A172 (cell line): ENCODE data around the gene SLC9A5. TPM values are rescaled to one million over a fixed set of nuclear protein-coding genes. Genes with fewer than 3 reads are reported as not detected.
A peak's percentile ranks its signal among the peaks of the same experiment; 100 is the strongest.

Source experiments
- DNase-seq: peaks from one replicate; pipeline ENCODE4 v3.0.0-alpha.2; 2015; ENCODE audit warnings: low spot score
- total RNA-seq: library from RNA; depleted of rRNA; stranded (reverse); fragments of >200 nt; shearing (Covaris generic); gene quantifications from 2 replicates; pipeline ENCODE4 v1.2.3, GENCODE V29; 2014; rRNA removed

The SLC9A5 gene
- total RNA-seq, 1 experiment from 2014 or later = 0.03 TPM

DNA sequence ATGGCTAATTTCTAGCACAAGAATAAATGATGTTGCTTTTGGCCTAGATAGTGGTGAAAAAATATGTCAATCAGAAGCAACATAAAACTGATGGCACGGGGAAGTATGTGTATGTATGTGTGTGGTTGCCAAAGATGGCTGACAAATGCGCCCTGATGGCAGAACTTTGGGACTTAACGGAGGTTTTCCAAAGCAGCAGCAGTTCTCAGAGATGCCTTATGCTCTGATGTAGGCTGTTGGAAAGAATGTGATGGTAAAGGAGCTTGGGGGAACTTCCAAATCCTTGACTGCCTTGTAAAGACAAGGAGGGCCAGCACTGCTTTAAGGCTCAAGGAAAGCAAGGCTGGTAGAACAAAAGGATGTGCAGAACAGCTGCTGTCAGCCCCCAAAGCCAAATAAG lies 61.8 kb downstream of the SLC9A5 start:
- no peak for DNase-seq

DNA sequence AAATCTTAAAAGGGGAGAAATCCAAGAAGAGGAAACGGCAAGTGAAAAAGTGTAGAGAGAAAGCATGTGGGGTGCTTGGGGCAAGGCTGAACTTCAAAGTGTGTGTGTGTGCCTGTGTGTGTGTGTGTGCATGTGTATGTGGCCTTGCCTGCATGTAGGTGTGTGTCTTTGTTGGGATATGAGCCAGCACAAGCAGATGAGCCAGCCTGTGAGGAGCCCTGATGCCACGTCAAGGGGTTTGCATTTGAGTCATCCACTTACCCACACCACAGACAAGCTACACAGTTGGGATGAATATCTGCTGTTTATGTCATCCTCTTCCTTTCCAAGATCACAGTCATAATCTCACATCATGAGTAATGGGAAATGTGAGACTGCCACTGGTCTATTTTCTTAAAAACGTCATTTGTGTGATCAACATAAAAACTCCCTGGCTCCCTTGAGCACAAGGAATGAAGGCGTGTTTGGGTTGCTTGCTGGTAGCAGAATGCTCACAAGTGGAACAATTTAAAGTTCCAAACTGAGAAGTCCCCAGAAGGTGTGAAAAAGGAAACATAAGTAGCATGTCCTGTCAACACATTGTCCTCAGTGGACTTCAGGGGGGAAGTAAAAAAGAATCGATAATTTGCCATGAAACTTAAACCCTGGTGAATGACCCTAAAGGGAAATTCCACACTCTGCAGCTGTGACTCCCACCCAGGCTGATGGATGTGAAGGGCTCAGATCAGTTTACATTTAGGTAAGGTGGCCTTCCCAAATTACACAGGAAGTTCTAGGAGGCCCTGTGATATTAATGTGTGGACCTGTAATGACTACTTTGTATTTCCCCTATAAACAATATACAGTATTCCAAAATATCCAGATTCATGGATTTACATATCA lies 63.1 kb downstream of the SLC9A5 start:
- peak; percentile 99 for DNase-seq

DNA sequence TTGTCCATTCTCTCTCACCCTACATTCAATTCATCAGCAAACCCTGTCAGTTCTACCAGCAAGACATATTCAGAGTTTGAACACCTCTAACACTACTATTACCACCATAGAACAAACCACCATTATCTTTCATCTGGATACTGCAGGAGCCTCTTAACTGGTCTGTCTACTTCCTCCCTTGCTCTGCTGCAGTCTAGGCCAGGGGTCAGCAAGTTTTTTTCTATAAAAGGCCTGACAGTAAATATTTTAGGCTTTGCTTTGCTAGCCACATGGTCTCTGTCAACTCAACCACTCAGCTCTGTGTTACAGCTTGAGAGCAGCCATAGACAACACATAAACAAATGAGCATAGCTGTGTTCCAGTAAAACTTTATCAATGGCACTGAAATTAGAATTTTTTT lies 63.9 kb downstream of the SLC9A5 start:
- DNase-seq = no peak

DNA sequence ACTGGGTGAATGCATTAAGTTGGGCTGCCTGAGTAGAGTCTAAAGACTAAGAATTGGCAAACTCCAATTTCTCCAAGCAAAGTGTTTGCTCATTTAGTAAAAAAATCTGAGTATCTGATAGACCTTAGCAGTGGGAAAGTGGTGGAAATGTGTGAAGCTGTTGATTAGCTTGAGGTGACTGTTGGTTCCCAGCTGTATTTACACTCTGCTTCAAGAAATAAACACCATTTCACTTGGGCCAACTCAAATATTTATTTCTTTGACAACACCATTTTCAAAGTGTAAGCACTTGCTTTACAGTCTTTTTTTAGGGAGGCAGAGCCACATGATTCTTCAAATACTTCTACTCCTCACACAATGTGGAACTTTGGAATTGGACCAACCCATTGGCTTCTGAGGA lies 69.1 kb downstream of the SLC9A5 start:
- DNase-seq = no peak

Other genes starting within 250 kb of the SLC9A5 start
- 72.3 and 89.4 TPM in 2 replicates for gene CBFB, start 219.8 kb upstream of the SLC9A5 start, total RNA-seq
- 21.7 and 26.4 TPM in 2 replicates for gene PHAF1, start 139.0 kb upstream of the SLC9A5 start, total RNA-seq
- gene B3GNT9, start 98.0 kb upstream of the SLC9A5 start, total RNA-seq = 63.0 and 65.1 TPM in 2 replicates
- gene TRADD, start 89.1 kb upstream of the SLC9A5 start, total RNA-seq = 28.9 and 36.1 TPM in 2 replicates
- 7.3 and 9.0 TPM in 2 replicates for gene FBXL8, start 89.0 kb upstream of the SLC9A5 start, total RNA-seq
- 5.8 and 10.9 TPM in 2 replicates for gene HSF4, start 84.2 kb upstream of the SLC9A5 start, total RNA-seq
- gene NOL3, start 78.4 kb upstream of the SLC9A5 start, total RNA-seq = 11.2 and 19.6 TPM in 2 replicates
- gene MATCAP1, start 65.0 kb upstream of the SLC9A5 start, total RNA-seq = 15.6 and 17.5 TPM in 2 replicates
- 0.12 and 0.50 TPM in 2 replicates for gene EXOC3L1, start 58.8 kb upstream of the SLC9A5 start, total RNA-seq
- 99.6 and 115 TPM in 2 replicates for gene E2F4, start 56.8 kb upstream of the SLC9A5 start, total RNA-seq
- gene ELMO3, start 49.8 kb upstream of the SLC9A5 start, total RNA-seq = 0.24 and 0.48 TPM in 2 replicates
- 48.0 and 59.4 TPM in 2 replicates for gene TMEM208, start 21.8 kb upstream of the SLC9A5 start, total RNA-seq
- 10.3 and 13.2 TPM in 2 replicates for gene FHOD1, start 1.5 kb upstream of the SLC9A5 start, total RNA-seq
- 0.14 TPM in 1 of 2 replicates, not detected in the other for gene PLEKHG4, start 30.6 kb downstream of the SLC9A5 start, total RNA-seq
- not detected in 2 replicates for gene KCTD19, start 77.8 kb downstream of the SLC9A5 start, total RNA-seq
- not detected in 2 replicates for gene LRRC36, start 77.8 kb downstream of the SLC9A5 start, total RNA-seq
- 0.31 TPM in 1 of 2 replicates, not detected in the other for gene TPPP3, start 144.5 kb downstream of the SLC9A5 start, total RNA-seq
- 18.2 and 24.3 TPM in 2 replicates for gene ZDHHC1, start 167.5 kb downstream of the SLC9A5 start, total RNA-seq
- 0.93 TPM in 1 of 2 replicates, not detected in the other for gene HSD11B2, start 182.1 kb downstream of the SLC9A5 start, total RNA-seq
- 66.8 and 77.5 TPM in 2 replicates for gene ATP6V0D1, start 232.2 kb downstream of the SLC9A5 start, total RNA-seq
- not detected in 2 replicates for gene AGRP, start 234.6 kb downstream of the SLC9A5 start, total RNA-seq